Raji (cell line): ENCODE results near the gene ICAM4.

Experiments
- POLR2A ChIP-seq: IDR thresholded peaks from 2 replicates; pipeline ENCODE4 v1.6.1; 2011; ENCODE audit warnings: low read depth, low read length, control low read depth; ENCODE audit not compliant: insufficient read depth

The ICAM4 gene

DNA sequence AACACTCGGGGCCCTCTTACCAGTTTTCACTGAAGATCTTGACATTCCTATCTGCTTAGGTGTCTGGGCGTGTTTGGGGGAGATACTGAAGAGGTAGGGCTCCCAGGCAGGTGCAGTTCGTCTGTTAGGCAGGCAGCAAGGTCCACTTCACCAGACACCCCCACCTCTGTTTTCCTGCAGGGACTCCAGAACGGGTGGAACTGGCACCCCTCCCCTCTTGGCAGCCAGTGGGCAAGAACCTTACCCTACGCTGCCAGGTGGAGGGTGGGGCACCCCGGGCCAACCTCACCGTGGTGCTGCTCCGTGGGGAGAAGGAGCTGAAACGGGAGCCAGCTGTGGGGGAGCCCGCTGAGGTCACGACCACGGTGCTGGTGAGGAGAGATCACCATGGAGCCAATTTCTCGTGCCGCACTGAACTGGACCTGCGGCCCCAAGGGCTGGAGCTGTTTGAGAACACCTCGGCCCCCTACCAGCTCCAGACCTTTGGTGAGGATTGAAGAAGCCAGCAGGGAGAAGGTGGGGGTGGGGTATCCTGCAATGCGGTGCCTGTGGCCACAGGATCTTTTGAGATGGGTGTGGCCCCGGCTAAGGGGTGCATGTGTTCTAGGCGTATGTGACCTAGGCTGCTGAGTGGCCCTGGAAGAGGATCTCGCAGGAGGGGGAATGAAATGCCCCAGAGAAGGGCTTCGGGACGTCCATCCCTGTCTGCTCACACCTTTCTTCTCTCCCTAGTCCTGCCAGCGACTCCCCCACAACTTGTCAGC is 3.3 kb upstream of the ICAM4 start:
- TF ChIP-seq POLR2A = no peak

DNA sequence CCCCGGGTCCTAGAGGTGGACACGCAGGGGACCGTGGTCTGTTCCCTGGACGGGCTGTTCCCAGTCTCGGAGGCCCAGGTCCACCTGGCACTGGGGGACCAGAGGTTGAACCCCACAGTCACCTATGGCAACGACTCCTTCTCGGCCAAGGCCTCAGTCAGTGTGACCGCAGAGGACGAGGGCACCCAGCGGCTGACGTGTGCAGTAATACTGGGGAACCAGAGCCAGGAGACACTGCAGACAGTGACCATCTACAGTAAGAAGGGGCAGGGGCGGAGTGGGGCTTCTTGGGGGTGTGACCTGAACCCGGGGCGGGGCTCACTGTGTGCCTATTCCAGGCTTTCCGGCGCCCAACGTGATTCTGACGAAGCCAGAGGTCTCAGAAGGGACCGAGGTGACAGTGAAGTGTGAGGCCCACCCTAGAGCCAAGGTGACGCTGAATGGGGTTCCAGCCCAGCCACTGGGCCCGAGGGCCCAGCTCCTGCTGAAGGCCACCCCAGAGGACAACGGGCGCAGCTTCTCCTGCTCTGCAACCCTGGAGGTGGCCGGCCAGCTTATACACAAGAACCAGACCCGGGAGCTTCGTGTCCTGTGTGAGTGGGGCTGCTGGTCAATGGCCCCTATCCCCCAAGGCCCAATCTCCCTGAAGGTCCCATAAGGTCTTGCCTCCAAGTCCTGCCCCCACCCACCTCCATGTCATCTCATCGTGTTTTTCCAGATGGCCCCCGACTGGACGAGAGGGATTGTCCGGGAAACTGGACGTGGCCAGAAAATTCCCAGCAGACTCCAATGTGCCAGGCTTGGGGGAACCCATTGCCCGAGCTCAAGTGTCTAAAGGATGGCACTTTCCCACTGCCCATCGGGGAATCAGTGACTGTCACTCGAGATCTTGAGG is 2.4 kb upstream of the ICAM4 start:
- TF ChIP-seq POLR2A = no peak

DNA sequence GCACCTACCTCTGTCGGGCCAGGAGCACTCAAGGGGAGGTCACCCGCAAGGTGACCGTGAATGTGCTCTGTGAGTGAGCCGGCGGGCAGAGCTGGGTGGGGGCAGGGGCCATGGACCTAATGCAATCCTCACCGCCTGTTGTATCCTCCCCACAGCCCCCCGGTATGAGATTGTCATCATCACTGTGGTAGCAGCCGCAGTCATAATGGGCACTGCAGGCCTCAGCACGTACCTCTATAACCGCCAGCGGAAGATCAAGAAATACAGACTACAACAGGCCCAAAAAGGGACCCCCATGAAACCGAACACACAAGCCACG is 1.8 kb upstream of the ICAM4 start:
- no peak for TF ChIP-seq POLR2A

- TF ChIP-seq POLR2A = no peak
These were observed 1.4 kb upstream of the ICAM4 start for GRCh38 chr19:10285393-10285792.

DNA sequence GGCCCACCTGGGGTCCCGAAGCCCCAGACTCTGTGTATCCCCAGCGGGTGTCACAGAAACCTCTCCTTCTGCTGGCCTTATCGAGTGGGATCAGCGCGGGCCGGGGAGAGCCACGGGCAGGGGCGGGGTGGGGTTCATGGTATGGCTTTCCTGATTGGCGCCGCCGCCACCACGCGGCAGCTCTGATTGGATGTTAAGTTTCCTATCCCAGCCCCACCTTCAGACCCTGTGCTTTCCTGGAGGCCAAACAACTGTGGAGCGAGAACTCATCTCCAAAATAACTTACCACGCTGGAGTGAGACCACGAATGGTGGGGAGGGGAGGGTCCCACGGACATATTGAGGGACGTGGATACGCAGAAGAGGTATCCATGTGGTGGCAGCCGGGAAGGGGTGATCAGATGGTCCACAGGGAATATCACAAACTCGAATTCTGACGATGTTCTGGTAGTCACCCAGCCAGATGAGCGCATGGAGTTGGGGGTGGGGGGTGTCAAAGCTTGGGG is 2.0 kb downstream of the ICAM4 start:
- TF ChIP-seq POLR2A = peak; percentile 71

GRCh38 chr19:10289167-10289835 is 2.5 kb downstream of the ICAM4 start:
- TF ChIP-seq POLR2A = peak; percentile 67

DNA sequence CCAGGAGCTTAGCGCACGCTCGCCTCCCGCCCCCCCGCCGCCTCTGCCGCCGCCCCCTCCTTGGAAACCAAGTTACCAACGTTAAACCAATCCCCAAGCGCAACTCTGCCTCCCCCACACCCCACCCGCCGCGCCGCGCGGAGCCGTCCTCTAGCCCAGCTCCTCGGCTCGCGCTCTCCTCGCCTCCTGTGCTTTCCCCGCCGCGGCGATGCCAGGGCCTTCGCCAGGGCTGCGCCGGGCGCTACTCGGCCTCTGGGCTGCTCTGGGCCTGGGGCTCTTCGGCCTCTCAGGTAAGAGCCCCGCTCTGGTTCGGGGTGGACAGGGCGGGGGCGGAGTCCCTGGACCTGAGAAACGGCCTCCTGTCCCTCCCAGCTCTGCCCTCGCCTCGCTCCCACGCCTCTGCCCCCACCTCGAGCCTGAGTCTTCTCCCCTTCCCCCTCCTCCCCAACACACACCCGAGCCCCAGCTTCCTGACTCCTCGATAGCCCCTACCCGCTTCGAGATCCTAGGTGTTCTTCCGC is 3.1 kb downstream of the ICAM4 start, which contains the start of gene ICAM5:
Gene ICAM5 (plus strand): TSS at position 117 of the 521 bp plus-strand sequence. CDS start 92 bp downstream, at position 209.
- TF ChIP-seq POLR2A = no peak

DNA sequence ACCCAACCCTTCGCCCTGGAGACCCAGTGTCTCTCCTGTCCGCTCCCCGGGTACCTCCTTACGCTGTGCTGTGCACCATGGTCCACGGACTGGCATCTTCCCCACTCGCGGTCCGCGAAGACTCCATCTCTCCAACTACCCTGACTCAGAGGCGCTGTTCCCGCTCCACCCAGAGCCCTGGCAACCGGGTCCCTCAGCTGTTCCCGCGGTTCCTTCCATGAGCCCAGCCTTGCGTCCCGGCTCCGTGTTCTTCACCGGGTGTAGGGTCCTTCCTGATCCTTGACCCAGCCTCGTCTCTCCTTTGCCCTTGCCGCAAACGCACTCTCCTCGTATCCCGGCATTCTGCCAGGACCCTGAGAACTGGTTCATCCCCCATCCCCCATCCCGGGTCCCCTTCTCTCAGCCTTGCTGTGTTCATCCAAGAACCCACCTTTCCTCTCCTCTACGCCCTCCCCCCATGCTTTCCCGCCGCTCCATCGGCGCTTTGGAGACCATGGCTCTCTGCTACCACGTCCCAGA is 3.7 kb downstream of the ICAM4 start:
- TF ChIP-seq POLR2A = no peak

- no peak for TF ChIP-seq POLR2A
These were observed 4.3 kb downstream of the ICAM4 start for GRCh38 chr19:10290876-10291553.

DNA sequence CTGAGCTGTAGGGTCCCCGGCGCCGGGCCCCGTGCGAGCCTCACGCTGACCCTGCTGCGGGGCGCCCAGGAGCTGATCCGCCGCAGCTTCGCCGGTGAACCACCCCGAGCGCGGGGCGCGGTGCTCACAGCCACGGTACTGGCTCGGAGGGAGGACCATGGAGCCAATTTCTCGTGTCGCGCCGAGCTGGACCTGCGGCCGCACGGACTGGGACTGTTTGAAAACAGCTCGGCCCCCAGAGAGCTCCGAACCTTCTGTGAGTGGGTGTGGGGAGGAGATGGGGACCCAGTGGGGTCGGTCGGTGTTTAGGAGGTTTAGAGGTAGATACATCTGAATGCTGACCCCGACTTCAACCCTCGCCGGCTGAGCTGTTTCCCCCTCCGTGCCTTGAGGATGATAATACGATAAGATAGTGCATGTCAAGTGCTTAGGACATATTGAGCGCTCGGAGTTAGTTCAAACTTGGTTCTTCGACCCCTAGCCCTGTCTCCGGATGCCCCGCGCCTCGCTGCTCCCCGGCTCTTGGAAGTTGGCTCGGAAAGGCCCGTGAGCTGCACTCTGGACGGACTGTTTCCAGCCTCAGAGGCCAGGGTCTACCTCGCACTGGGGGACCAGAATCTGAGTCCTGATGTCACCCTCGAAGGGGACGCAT is 4.9 kb downstream of the ICAM4 start:
- no peak for TF ChIP-seq POLR2A

DNA sequence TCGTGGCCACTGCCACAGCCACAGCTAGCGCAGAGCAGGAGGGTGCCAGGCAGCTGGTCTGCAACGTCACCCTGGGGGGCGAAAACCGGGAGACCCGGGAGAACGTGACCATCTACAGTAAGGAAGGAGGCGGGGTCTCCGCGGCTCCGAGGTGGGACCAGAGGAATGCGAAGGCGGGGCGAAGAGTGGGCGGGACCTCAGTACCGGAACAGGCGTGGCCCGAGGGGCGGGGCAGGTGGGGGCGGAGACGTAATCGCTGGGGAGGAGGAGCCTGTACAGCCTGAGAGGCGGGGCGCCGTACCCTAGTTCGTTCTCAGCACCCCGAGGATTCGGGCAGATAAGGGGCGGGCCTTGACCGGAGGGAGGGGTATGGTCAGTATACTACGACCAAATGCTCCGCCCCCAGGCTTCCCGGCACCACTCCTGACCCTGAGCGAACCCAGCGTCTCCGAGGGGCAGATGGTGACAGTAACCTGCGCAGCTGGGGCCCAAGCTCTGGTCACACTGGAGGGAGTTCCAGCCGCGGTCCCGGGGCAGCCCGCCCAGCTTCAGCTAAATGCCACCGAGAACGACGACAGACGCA is 5.5 kb downstream of the ICAM4 start:
- TF ChIP-seq POLR2A = no peak

DNA sequence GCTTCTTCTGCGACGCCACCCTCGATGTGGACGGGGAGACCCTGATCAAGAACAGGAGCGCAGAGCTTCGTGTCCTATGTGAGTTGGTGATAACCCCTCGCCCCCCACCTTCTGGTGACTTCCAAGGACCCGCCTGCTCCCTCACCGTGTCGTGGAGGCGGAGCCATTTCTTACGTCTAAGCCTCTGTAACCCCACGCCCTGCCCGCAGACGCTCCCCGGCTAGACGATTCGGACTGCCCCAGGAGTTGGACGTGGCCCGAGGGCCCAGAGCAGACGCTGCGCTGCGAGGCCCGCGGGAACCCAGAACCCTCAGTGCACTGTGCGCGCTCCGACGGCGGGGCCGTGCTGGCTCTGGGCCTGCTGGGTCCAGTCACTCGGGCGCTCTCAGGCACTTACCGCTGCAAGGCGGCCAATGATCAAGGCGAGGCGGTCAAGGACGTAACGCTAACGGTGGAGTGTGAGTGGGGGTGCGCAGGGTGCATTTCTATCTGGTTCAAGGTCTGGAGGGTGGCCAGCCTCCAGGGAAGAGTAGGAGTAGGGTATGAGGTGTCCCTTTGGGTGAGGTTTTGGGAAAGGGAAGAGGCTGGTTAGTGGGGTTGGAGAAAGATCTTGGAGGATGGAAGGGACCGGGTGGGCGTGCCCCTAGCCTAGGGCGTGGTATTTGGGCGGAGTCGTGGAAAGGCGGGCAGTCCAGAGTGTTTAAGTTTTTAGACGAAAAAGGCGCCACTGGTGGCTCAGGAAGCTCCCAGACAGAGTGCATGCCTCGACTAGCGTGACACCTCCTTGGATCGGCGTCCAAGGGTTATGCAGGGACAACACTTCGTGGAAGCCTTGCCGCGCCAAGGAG is 6.3 kb downstream of the ICAM4 start:
- TF ChIP-seq POLR2A = no peak
